Gastrocnemius medialis (tissue), 4 donors: ENCODE data around the gene GALNT18.

Experiments
- CTCF ChIP-seq, 5 experiments: fragments of 450-650 bp in 3 of 5; fragments of 200-600 bp in 2 of 5; sonication (generic) in 2 of 5; IDR thresholded peaks in 4 of 5; conservative IDR thresholded peaks in 1 of 5; 1 replicate in 4 of 5; 2 replicates in 1 of 5; pipeline ENCODE4 v1.5.1; 2016 to 2019; ENCODE audit warnings: antibody characterized with exemption in 5 of 5, mild to moderate bottlenecking in 3 of 5, moderate library complexity in 3 of 5
- POLR2A ChIP-seq, 2 donors: fragments of 450-650 bp; IDR thresholded peaks; one replicate each; pipeline ENCODE4 v1.6.1; 2017; ENCODE audit warnings: antibody characterized with exemption in 2 of 2, mild to moderate bottlenecking in 2 of 2, moderate library complexity in 2 of 2

GRCh38 chr11:11472106-11472505 is 149.7 kb downstream of the GALNT18 start:
- TF ChIP-seq CTCF (IDR thresholded peaks at IDR 0.05 in 4 of 5, conservative IDR thresholded peaks at IDR 0.05 in 1 of 5) (no peak), POLR2A (IDR thresholded peaks at IDR 0.05) (no peak)
